K562 (cell line): ENCODE data around the gene FXYD3. TPM values are rescaled to one million over a fixed set of nuclear protein-coding genes. Genes with fewer than 3 reads are reported as not detected.
"Not testable (repeated sequence)": the region's sequence is repeated elsewhere in the genome, so short reads cannot be mapped to it uniquely, and the experiment has no call there.

ENCODE experiments used
- ATAC-seq: fragments of 200-7000 bp; cut with Tn5 transposase; 3 replicates; pipeline ENCODE4 v1.9.1; 2020; ENCODE audit warnings: moderate library complexity
- BruUV-seq: library from RNA; stranded (reverse); fragments of 400-500 nt; replicated peaks from 2 replicates; lab custom pipeline; 2021; lab: Mats Ljungman, UMichigan
- CTCF ChIA-PET: fragments of 300-600 bp; formaldehyde crosslinking; extraction: SDS; loops from one replicate; lab custom pipeline; 2021; ENCODE audit warnings: low intra/inter-chr PET ratio; lab: Yijun Ruan, JAX
- POLR2A ChIA-PET: fragments of 300-600, 350-650 bp; sonication (Branson Sonifier 250); formaldehyde crosslinking; extraction: SDS; loops from one replicate; lab custom pipeline; 2021; ENCODE audit warnings: antibody characterized with exemption, inconsistent platforms; lab: Yijun Ruan, JAX
- DNase-seq, 4 experiments: peaks; one replicate each; pipeline versions ENCODE4 v3.0.0 to v3.0.0-alpha.2; 2011 to 2018; ENCODE audit warnings: low spot score in 3 of 4, mixed read lengths in 3 of 4; ENCODE audit errors: extremely low read depth in 1 of 4
- FAIRE-seq: peaks from 2 replicates; lab custom pipeline; 2011; peaks lifted over from hg19 to GRCh38; lab: Jason Lieb, UNC
- H2AFZ ChIP-seq: 2 replicates; pipeline ENCODE4 v1.6.0; 2011; ENCODE audit warnings: low read depth, low read length, control low read depth, inconsistent platforms
- H3K27ac ChIP-seq: fragments of 200-600 bp; 3 replicates; pipeline ENCODE4 v1.8.0; 2011; ENCODE audit warnings: low read depth, mild to moderate bottlenecking, control low read depth, inconsistent platforms, low read length, moderate library complexity, mixed read lengths; ENCODE audit errors: extremely low read depth
- H3K27me3 ChIP-seq, 2 experiments: fragments of 300-600 bp in 1 of 2; 2 replicates in 1 of 2; 3 replicates in 1 of 2; pipeline versions ENCODE4 v1.6.0 to v1.8.0; 2011; ENCODE audit warnings: inconsistent platforms in 2 of 2, low read length in 2 of 2, mild to moderate bottlenecking in 1 of 2, mixed read lengths in 1 of 2, moderate library complexity in 1 of 2; ENCODE audit not compliant: control insufficient read depth in 2 of 2, insufficient read depth in 2 of 2
- H3K36me3 ChIP-seq: fragments of 300-600 bp; 3 replicates; pipeline ENCODE4 v1.8.0; 2011; ENCODE audit warnings: mild to moderate bottlenecking, low read length, inconsistent platforms; ENCODE audit not compliant: control insufficient read depth, insufficient read depth
- H3K4me1 ChIP-seq, 2 experiments: fragments of 200-600 bp in 1 of 2; replicated peaks in 1 of 2; 2 replicates in 1 of 2; 3 replicates in 1 of 2; pipeline versions ENCODE4 v1.5.1 to v1.8.0; 2011; ENCODE audit warnings: inconsistent platforms in 2 of 2, low read length in 2 of 2, mild to moderate bottlenecking in 1 of 2, mixed read lengths in 1 of 2, moderate library complexity in 1 of 2; ENCODE audit not compliant: control insufficient read depth in 2 of 2, insufficient read depth in 2 of 2
- H3K4me2 ChIP-seq: 2 replicates; pipeline ENCODE4 v1.6.1; 2011; ENCODE audit warnings: low read length, control low read depth, inconsistent platforms, mixed read lengths; ENCODE audit not compliant: insufficient read depth
- H3K4me3 ChIP-seq: fragments of 200-600 bp; sonication (generic), shearing (Covaris generic); 2 replicates; pipeline ENCODE4 v1.5.1; 2016; ENCODE audit warnings: control low read depth, inconsistent platforms
- H3K79me2 ChIP-seq: fragments of 200-600 bp; 3 replicates; pipeline ENCODE4 v1.8.0; 2011; ENCODE audit warnings: low read length, inconsistent platforms; ENCODE audit not compliant: control insufficient read depth, insufficient read depth
- H3K9ac ChIP-seq, 2 experiments: 2 replicates each; pipeline versions ENCODE4 v1.6.0 to v1.6.1; 2011; ENCODE audit warnings: low read depth in 2 of 2, low read length in 2 of 2, control low read depth in 1 of 2, inconsistent platforms in 1 of 2, mild to moderate bottlenecking in 1 of 2, mixed read lengths in 1 of 2; ENCODE audit not compliant: insufficient read depth in 1 of 2
- H3K9me1 ChIP-seq: one replicate; pipeline ENCODE4 v1.6.0; 2011; ENCODE audit warnings: inconsistent platforms, mild to moderate bottlenecking, low read length, moderate library complexity; ENCODE audit not compliant: control insufficient read depth, insufficient read depth
- H3K9me3 ChIP-seq: replicated peaks from 2 replicates; pipeline ENCODE4 v1.5.1; 2011; ENCODE audit warnings: low read depth, low read length, inconsistent platforms; ENCODE audit not compliant: control insufficient read depth, insufficient read depth
- H4K20me1 ChIP-seq: replicated peaks from 2 replicates; pipeline ENCODE4 v1.6.1; 2011; ENCODE audit warnings: low read length, inconsistent platforms, mixed read lengths; ENCODE audit not compliant: control insufficient read depth, insufficient read depth
- WGBS: fragments of 100-300 bp; shearing (Covaris generic); methylation state at CpG from one replicate; pipeline ENCODE4 v1.1.6; 2016; ENCODE audit warnings: low coverage, mixed read lengths; ENCODE audit not compliant: insufficient coverage; ENCODE audit errors: missing lambda C conversion rate; 5-methylcytosine and 5-hydroxymethylcytosine counted together
- in situ Hi-C: fragments of 300-500 bp; cut with MboI; formaldehyde crosslinking; loops from 4 replicates; pipeline ENCODE4 v1.15.0; 2018; ENCODE audit warnings: inconsistent platforms, mixed read lengths
- intact Hi-C: fragments of 100-400 bp; cut with micrococcal nuclease; formaldehyde crosslinking; loops from 2 replicates; pipeline ENCODE4 v1.14.2; 2022
- polyA plus RNA-seq, 8 experiments: library from polyadenylated mRNA; depleted of rRNA in 4 of 8; stranded (reverse) in 5 of 8; unstranded in 3 of 8; fragments of >200 nt; fragmentation: Nextera tagmentation in 2 of 8; fragmentation: Illumina TruSeq in 1 of 8; extraction: Ambion mirVana in 2 of 8; extraction: Trizol in 1 of 8; gene quantifications; 2 replicates each; pipeline versions ENCODE4 v1.2.1 to v1.2.3, GENCODE V29; 2011 to 2014; ENCODE audit warnings: inconsistent platforms in 1 of 8, missing spikeins in 1 of 8
- total RNA-seq, 7 experiments: library from RNA; depleted of rRNA in 6 of 7; stranded (reverse); fragments of >200 nt in 6 of 7; fragmentation: Illumina TruSeq in 2 of 7; extraction: Trizol in 2 of 7; gene quantifications; 2 replicates each; pipeline versions ENCODE4 v1.2.1 to v1.2.3, GENCODE V29; 2011 to 2021; ENCODE audit warnings: low replicate concordance in 1 of 7
- TF ChIP-seq, protein P1 (sequence below): sonication (generic); formaldehyde crosslinking; IDR thresholded peaks from 2 replicates; pipeline ENCODE4 v1.8.1; 2023; ENCODE audit warnings: mild to moderate bottlenecking, missing genetic modification reagents

Gene FXYD3
- total and polyA plus RNA-seq, 9 of the 15 experiments (the other 6 are each of a cell fraction or from before 2014, with no cell fraction given), result 0.24 TPM; not detected in 8

GRCh38 chr19:35153129-35153522, 37.5 kb downstream of the FXYD3 start:
- H3K4me3 ChIP-seq, FAIRE-seq, H3K9me3 ChIP-seq, CTCF ChIA-PET, DNase-seq, POLR2A ChIA-PET, H3K27ac ChIP-seq, in situ Hi-C loops, H3K27me3 ChIP-seq, BruUV-seq, H3K9me1 ChIP-seq, H2AFZ ChIP-seq: not testable (repeated sequence)
- peaks cover 13 to 44% of the 10 kb centered on the region in 2 experiments; a peak in 4 of 5 replicates for H3K4me1 ChIP-seq
- peak overlapping the region in 1 of 2 experiments; percentile 96; a peak in 1 of 4 replicates for H3K9ac ChIP-seq
- peaks cover 30% of the 10 kb centered on the region for H3K36me3 ChIP-seq
- 89% methylated on average over 9 of the region's 10 CpGs for WGBS
- peaks cover 50% of the 10 kb centered on the region for H3K79me2 ChIP-seq
- peak overlapping the region; percentile 95 for H3K4me2 ChIP-seq
- intact Hi-C loops, result loop anchor here (5.0 kb wide), 2 partner anchors 54 to 94 kb away; partner anchors contain the start of gene LSR
- TF ChIP-seq, protein P1, sequence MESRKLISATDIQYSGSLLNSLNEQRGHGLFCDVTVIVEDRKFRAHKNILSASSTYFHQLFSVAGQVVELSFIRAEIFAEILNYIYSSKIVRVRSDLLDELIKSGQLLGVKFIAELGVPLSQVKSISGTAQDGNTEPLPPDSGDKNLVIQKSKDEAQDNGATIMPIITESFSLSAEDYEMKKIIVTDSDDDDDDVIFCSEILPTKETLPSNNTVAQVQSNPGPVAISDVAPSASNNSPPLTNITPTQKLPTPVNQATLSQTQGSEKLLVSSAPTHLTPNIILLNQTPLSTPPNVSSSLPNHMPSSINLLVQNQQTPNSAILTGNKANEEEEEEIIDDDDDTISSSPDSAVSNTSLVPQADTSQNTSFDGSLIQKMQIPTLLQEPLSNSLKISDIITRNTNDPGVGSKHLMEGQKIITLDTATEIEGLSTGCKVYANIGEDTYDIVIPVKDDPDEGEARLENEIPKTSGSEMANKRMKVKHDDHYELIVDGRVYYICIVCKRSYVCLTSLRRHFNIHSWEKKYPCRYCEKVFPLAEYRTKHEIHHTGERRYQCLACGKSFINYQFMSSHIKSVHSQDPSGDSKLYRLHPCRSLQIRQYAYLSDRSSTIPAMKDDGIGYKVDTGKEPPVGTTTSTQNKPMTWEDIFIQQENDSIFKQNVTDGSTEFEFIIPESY (CRISPR knock-in tag), result peak; percentile 41; the same call in 1 of the 2 replicates
- TF ChIP-seq, all 486 proteins: peak for 1; not testable (repeated sequence) for 485
- ATAC-seq, H4K20me1 ChIP-seq: not testable (repeated sequence)
